ENCODE measurements around the gene CBLB. TPM values are rescaled to one million over a fixed set of nuclear protein-coding genes. Genes with fewer than 3 reads are reported as not detected.
A peak's percentile ranks its signal among the peaks of the same experiment; 100 is the strongest.

The CBLB gene
- total and polyA plus RNA-seq, 9 of the 15 experiments (the other 6 are each of a cell fraction or from before 2014, with no cell fraction given) = 1.8 to 8.1 (median 5.3) TPM

GRCh38 chr3:105647047-105647446, 221.8 kb downstream of the CBLB start (continued):
- no peak for TF ChIP-seq CGGBP1 (CRISPR knock-in tag; IDR thresholded peaks at IDR 0.05)
- TF ChIP-seq ZNF175 (CRISPR knock-in tag; IDR thresholded peaks at IDR 0.05; ENCODE audit: low read depth) = no peak
- peak; percentile 79 for TF ChIP-seq JUN (IDR thresholded peaks at IDR 0.05; ENCODE audit: borderline replicate concordance, low read depth, low read length)
- TF ChIP-seq JUN (CRISPR knock-in tag; IDR thresholded peaks at IDR 0.05; ENCODE audit: borderline replicate concordance) = no peak
- no peak for TF ChIP-seq MBD2 (IDR thresholded peaks at IDR 0.05; ENCODE audit: borderline replicate concordance, low read depth)
- TF ChIP-seq CEBPG (CRISPR knock-in tag; IDR thresholded peaks at IDR 0.05) = peak; percentile 90
- TF ChIP-seq CEBPG (tag; conservative IDR thresholded peaks at IDR 0.05 in 1 of 2, IDR thresholded peaks at IDR 0.05 in 1 of 2) = peak; percentile 73 to 86
- no peak for TF ChIP-seq CCNT2 (IDR thresholded peaks at IDR 0.05; ENCODE audit: borderline replicate concordance, extremely low read depth, insufficient read length, low read depth, low read length)
- TF ChIP-seq AFF4 (CRISPR knock-in tag; IDR thresholded peaks at IDR 0.05) = no peak
- no peak for TF ChIP-seq ZBTB17 (CRISPR knock-in tag; IDR thresholded peaks at IDR 0.05)
- no peak for TF ChIP-seq TGIF2 (CRISPR knock-in tag; IDR thresholded peaks at IDR 0.05)
- TF ChIP-seq DPF2 (IDR thresholded peaks at IDR 0.05) = peak; percentile 56; the same call in 1 of the 2 replicates
- peak; percentile 39; the same call in 1 of the 2 replicates for TF ChIP-seq ATF7 (IDR thresholded peaks at IDR 0.05)
- TF ChIP-seq JUND (IDR thresholded peaks at IDR 0.05; ENCODE audit: borderline replicate concordance, low read depth, low read length) = peak; percentile 95
- peak; percentile 91 for TF ChIP-seq JUND (tag; IDR thresholded peaks at IDR 0.05; ENCODE audit: borderline replicate concordance, low read depth, low read length)
- TF ChIP-seq ATF4 (CRISPR knock-in tag; IDR thresholded peaks at IDR 0.05) = 0 out of 2 replicates have a peak, but pooled peaks have one; percentile 41
- TF ChIP-seq HNRNPH1 (optimal IDR thresholded peaks at IDR 0.05; ENCODE audit: low read depth, low read length) = no peak
- no peak for TF ChIP-seq ZNF444 (CRISPR knock-in tag; IDR thresholded peaks at IDR 0.05)
- TF ChIP-seq MEF2A (IDR thresholded peaks at IDR 0.05; ENCODE audit: control insufficient read depth, low read depth, low read length) = no peak
- no peak for TF ChIP-seq FUS (optimal IDR thresholded peaks at IDR 0.05; ENCODE audit: low read depth, low read length)
- no peak for TF ChIP-seq KDM1A (IDR thresholded peaks at IDR 0.05)
- no peak for TF ChIP-seq PBX2 (CRISPR knock-in tag; IDR thresholded peaks at IDR 0.05; ENCODE audit: low read depth)
- no peak for TF ChIP-seq PBX2 (tag; conservative IDR thresholded peaks at IDR 0.05; ENCODE audit: low read depth)

Data from K562 (cell line).